Liver (tissue), 3 donors: ENCODE measurements around the gene AKR1A1.

Experiments
- EGR1 ChIP-seq, 2 donors: IDR thresholded peaks; 2 replicates each; pipeline ENCODE4 v1.6.1; 2016 to 2018; ENCODE audit warnings: antibody characterized with exemption in 2 of 2, low read depth in 2 of 2
- GABPA ChIP-seq, 2 donors: IDR thresholded peaks in 1 of 2; conservative IDR thresholded peaks in 1 of 2; 2 replicates each; pipeline ENCODE4 v1.6.1; 2016; ENCODE audit warnings: antibody characterized with exemption in 2 of 2, mild to moderate bottlenecking in 1 of 2, moderate library complexity in 1 of 2
- JUND ChIP-seq, 2 donors: IDR thresholded peaks; 2 replicates each; pipeline ENCODE4 v1.6.1; 2016; ENCODE audit warnings: antibody characterized with exemption in 2 of 2
- RAD21 ChIP-seq, 2 donors: IDR thresholded peaks; 2 replicates each; pipeline ENCODE4 v1.6.1; 2016; ENCODE audit warnings: antibody characterized with exemption in 2 of 2, mild to moderate bottlenecking in 2 of 2
- RXRA ChIP-seq, 2 donors: IDR thresholded peaks; 2 replicates each; pipeline ENCODE4 v1.6.1; 2017 to 2018; ENCODE audit warnings: antibody characterized with exemption in 2 of 2, mild to moderate bottlenecking in 1 of 2
- SP1 ChIP-seq: IDR thresholded peaks from 2 replicates; pipeline ENCODE4 v1.6.1; 2018; ENCODE audit warnings: antibody characterized with exemption, mild to moderate bottlenecking
- TAF1 ChIP-seq: conservative IDR thresholded peaks from 2 replicates; pipeline ENCODE4 v1.6.1; 2016; ENCODE audit warnings: antibody characterized with exemption, mild to moderate bottlenecking
- YY1 ChIP-seq: IDR thresholded peaks from 2 replicates; pipeline ENCODE4 v1.6.1; 2016; ENCODE audit warnings: antibody characterized with exemption, mild to moderate bottlenecking
- TF ChIP-seq, protein P1 (sequence below): fragments of 150-350 bp; IDR thresholded peaks from 2 replicates; pipeline ENCODE4 v1.5.1; 2017; ENCODE audit warnings: improper control_type of control experiment, low read depth, low read length; ENCODE audit not compliant: missing input control
- TF ChIP-seq, protein P2 (sequence below): IDR thresholded peaks from 2 replicates; pipeline ENCODE4 v1.6.1; 2016; ENCODE audit warnings: antibody characterized with exemption
- TF ChIP-seq, protein P3 (sequence below): IDR thresholded peaks from 2 replicates; pipeline ENCODE4 v1.6.1; 2016; ENCODE audit warnings: antibody characterized with exemption, mild to moderate bottlenecking
- TF ChIP-seq, protein P4 (sequence below): IDR thresholded peaks from 2 replicates; pipeline ENCODE4 v1.6.1; 2016; ENCODE audit warnings: antibody characterized with exemption
- TF ChIP-seq, protein P5 (sequence below): IDR thresholded peaks from 2 replicates; pipeline ENCODE4 v1.6.1; 2016; ENCODE audit warnings: antibody characterized with exemption
- donor health status: healthy.
- donor health status: healthy.

DNA sequence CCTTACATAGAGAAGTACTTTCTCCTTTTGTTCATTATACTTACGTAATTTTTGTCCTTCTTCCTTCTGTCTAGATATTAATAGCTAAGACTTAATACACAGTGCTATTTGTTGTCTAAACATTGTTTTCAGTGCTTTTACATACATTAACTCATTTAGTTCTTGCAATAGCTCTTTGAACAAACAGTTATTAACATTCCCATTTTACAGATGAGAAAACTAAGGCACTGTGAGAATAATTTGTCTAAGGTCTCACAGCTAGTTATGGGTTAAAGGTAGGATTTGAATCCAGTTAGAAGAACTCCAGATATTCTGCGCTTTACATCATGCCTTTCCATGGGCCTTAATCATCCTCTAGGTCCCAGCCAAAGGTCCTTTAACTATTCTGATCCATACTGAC lies 53.6 kb downstream of the AKR1A1 start:
- TF ChIP-seq YY1 (no peak), JUND (IDR thresholded peaks at IDR 0.05) (no peak), GABPA (IDR thresholded peaks at IDR 0.05 in 1 of 2, conservative IDR thresholded peaks at IDR 0.05 in 1 of 2) (no peak), RXRA (IDR thresholded peaks at IDR 0.05) (no peak), SP1 (no peak), EGR1 (IDR thresholded peaks at IDR 0.05; ENCODE audit: low read depth in 2 of 2) (no peak), RAD21 (IDR thresholded peaks at IDR 0.05) (no peak), TAF1 (no peak)
- TF ChIP-seq, protein P1, sequence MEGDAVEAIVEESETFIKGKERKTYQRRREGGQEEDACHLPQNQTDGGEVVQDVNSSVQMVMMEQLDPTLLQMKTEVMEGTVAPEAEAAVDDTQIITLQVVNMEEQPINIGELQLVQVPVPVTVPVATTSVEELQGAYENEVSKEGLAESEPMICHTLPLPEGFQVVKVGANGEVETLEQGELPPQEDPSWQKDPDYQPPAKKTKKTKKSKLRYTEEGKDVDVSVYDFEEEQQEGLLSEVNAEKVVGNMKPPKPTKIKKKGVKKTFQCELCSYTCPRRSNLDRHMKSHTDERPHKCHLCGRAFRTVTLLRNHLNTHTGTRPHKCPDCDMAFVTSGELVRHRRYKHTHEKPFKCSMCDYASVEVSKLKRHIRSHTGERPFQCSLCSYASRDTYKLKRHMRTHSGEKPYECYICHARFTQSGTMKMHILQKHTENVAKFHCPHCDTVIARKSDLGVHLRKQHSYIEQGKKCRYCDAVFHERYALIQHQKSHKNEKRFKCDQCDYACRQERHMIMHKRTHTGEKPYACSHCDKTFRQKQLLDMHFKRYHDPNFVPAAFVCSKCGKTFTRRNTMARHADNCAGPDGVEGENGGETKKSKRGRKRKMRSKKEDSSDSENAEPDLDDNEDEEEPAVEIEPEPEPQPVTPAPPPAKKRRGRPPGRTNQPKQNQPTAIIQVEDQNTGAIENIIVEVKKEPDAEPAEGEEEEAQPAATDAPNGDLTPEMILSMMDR, result no peak
- TF ChIP-seq, protein P2, sequence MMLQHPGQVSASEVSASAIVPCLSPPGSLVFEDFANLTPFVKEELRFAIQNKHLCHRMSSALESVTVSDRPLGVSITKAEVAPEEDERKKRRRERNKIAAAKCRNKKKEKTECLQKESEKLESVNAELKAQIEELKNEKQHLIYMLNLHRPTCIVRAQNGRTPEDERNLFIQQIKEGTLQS, result no peak
- TF ChIP-seq, protein P3, sequence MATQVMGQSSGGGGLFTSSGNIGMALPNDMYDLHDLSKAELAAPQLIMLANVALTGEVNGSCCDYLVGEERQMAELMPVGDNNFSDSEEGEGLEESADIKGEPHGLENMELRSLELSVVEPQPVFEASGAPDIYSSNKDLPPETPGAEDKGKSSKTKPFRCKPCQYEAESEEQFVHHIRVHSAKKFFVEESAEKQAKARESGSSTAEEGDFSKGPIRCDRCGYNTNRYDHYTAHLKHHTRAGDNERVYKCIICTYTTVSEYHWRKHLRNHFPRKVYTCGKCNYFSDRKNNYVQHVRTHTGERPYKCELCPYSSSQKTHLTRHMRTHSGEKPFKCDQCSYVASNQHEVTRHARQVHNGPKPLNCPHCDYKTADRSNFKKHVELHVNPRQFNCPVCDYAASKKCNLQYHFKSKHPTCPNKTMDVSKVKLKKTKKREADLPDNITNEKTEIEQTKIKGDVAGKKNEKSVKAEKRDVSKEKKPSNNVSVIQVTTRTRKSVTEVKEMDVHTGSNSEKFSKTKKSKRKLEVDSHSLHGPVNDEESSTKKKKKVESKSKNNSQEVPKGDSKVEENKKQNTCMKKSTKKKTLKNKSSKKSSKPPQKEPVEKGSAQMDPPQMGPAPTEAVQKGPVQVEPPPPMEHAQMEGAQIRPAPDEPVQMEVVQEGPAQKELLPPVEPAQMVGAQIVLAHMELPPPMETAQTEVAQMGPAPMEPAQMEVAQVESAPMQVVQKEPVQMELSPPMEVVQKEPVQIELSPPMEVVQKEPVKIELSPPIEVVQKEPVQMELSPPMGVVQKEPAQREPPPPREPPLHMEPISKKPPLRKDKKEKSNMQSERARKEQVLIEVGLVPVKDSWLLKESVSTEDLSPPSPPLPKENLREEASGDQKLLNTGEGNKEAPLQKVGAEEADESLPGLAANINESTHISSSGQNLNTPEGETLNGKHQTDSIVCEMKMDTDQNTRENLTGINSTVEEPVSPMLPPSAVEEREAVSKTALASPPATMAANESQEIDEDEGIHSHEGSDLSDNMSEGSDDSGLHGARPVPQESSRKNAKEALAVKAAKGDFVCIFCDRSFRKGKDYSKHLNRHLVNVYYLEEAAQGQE, result no peak
- TF ChIP-seq, protein P4, sequence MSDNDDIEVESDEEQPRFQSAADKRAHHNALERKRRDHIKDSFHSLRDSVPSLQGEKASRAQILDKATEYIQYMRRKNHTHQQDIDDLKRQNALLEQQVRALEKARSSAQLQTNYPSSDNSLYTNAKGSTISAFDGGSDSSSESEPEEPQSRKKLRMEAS, result no peak
- TF ChIP-seq, protein P5, sequence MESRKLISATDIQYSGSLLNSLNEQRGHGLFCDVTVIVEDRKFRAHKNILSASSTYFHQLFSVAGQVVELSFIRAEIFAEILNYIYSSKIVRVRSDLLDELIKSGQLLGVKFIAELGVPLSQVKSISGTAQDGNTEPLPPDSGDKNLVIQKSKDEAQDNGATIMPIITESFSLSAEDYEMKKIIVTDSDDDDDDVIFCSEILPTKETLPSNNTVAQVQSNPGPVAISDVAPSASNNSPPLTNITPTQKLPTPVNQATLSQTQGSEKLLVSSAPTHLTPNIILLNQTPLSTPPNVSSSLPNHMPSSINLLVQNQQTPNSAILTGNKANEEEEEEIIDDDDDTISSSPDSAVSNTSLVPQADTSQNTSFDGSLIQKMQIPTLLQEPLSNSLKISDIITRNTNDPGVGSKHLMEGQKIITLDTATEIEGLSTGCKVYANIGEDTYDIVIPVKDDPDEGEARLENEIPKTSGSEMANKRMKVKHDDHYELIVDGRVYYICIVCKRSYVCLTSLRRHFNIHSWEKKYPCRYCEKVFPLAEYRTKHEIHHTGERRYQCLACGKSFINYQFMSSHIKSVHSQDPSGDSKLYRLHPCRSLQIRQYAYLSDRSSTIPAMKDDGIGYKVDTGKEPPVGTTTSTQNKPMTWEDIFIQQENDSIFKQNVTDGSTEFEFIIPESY, result no peak
